GM10248 (cell line): ENCODE data around the gene C10orf90.

ENCODE experiments used
- CTCF ChIA-PET: fragments of 300-600 bp; sonication (Branson Sonifier 250); formaldehyde crosslinking; extraction: SDS; loops from one replicate; lab custom pipeline; 2021; ENCODE audit warnings: antibody characterized with exemption; lab: Yijun Ruan, JAX
- POLR2A ChIA-PET: fragments of 350-650 bp; sonication (Branson Sonifier 250); formaldehyde crosslinking; extraction: SDS; loops from one replicate; lab custom pipeline; 2020; ENCODE audit warnings: antibody characterized with exemption; lab: Yijun Ruan, JAX
- DNase-seq: peaks from one replicate; pipeline ENCODE4 v3.0.0; 2012; ENCODE audit errors: extremely low spot score
- CTCF ChIP-seq: IDR thresholded peaks from 2 replicates; pipeline ENCODE4 v1.5.1; 2012; ENCODE audit warnings: mild to moderate bottlenecking, low read depth; ENCODE audit errors: extremely low read depth, missing control alignments, control extremely low read depth

The C10orf90 gene

GRCh38 chr10:126670056-126670894 lies at the start of gene C10orf90:
Gene C10orf90, minus strand, starts transcription at chr10:126670693. Its CDS starts 213 bp downstream, at chr10:126670480.
- no peak for TF ChIP-seq CTCF
- no peak for DNase-seq
- ChIA-PET POLR2A (no interaction called here), CTCF (no interaction called here)

GRCh38 chr10:126716366-126716765 lies 45.9 kb upstream of the C10orf90 start:
- ChIA-PET POLR2A (no interaction called here), CTCF (no interaction called here)
- DNase-seq: no peak
- TF ChIP-seq CTCF: no peak

GRCh38 chr10:126713594-126713993 lies 43.1 kb upstream of the C10orf90 start:
- ChIA-PET CTCF (no interaction called here), POLR2A (no interaction called here)
- DNase-seq: no peak
- no peak for TF ChIP-seq CTCF

GRCh38 chr10:126712681-126713080 lies 42.2 kb upstream of the C10orf90 start:
- ChIA-PET CTCF (no interaction called here), POLR2A (no interaction called here)
- no peak for DNase-seq
- no peak for TF ChIP-seq CTCF

GRCh38 chr10:126705951-126706565 lies 35.6 kb upstream of the C10orf90 start:
- no peak for DNase-seq
- ChIA-PET CTCF (no interaction called here), POLR2A (no interaction called here)
- no peak for TF ChIP-seq CTCF

- ChIA-PET CTCF (no interaction called here), POLR2A (no interaction called here)
- no peak for DNase-seq
- TF ChIP-seq CTCF: no peak
Measured at GRCh38 chr10:126705131-126705530, 34.6 kb upstream of the C10orf90 start.
